Cerebellar cortex (tissue), 1 donor: Measurements from ENCODE around the gene TULP1.
"Not testable (repeated sequence)": the region's sequence is repeated elsewhere in the genome, so short reads cannot be mapped to it uniquely, and the experiment has no call there.

Experiments used
- DNase-seq: peaks from one replicate; pipeline ENCODE4 v3.0.0-alpha.2; 2015; ENCODE audit warnings: low spot score

TULP1 gene

GRCh38 chr6:35512740-35513139 is at the start of gene TULP1:
Gene TULP1, minus strand, starts transcription at chr6:35512896. Its CDS starts 38 bp downstream, at chr6:35512858.
- DNase-seq = no peak

GRCh38 chr6:35562060-35562459 is 49.4 kb upstream of the TULP1 start:
- no peak for DNase-seq

- no peak for DNase-seq
These were observed 48.4 kb upstream of the TULP1 start for GRCh38 chr6:35561113-35561512.

GRCh38 chr6:35558571-35558970 is 45.9 kb upstream of the TULP1 start:
- no peak for DNase-seq

GRCh38 chr6:35557239-35557638 is 44.5 kb upstream of the TULP1 start:
- no peak for DNase-seq

- no peak for DNase-seq
These were observed 42.1 kb upstream of the TULP1 start for GRCh38 chr6:35554811-35555210.

- no peak for DNase-seq
These were observed 40.6 kb upstream of the TULP1 start for GRCh38 chr6:35553315-35553714.

- DNase-seq = peak; percentile 16
These were observed 39.7 kb upstream of the TULP1 start for GRCh38 chr6:35552285-35552917.

GRCh38 chr6:35550437-35550836 is 37.7 kb upstream of the TULP1 start:
- no peak for DNase-seq

- DNase-seq = no peak
These were observed 35.0 kb upstream of the TULP1 start for GRCh38 chr6:35547676-35548075.

GRCh38 chr6:35544769-35545361 is 32.2 kb upstream of the TULP1 start:
- no peak for DNase-seq

- DNase-seq = no peak
These were observed 30.9 kb upstream of the TULP1 start for GRCh38 chr6:35543459-35544193.

GRCh38 chr6:35541836-35542235 is 29.1 kb upstream of the TULP1 start:
- no peak for DNase-seq

- no peak for DNase-seq
These were observed 26.5 kb upstream of the TULP1 start for GRCh38 chr6:35539223-35539622.

GRCh38 chr6:35535847-35536246 is 23.2 kb upstream of the TULP1 start:
- DNase-seq = not testable (repeated sequence)

- DNase-seq = no peak
These were observed 21.9 kb upstream of the TULP1 start for GRCh38 chr6:35534407-35535170.

GRCh38 chr6:35533981-35534380 is 21.3 kb upstream of the TULP1 start:
- no peak for DNase-seq

GRCh38 chr6:35532126-35532525 is 19.4 kb upstream of the TULP1 start:
- DNase-seq = no peak

GRCh38 chr6:35524380-35525020 is 11.8 kb upstream of the TULP1 start:
- DNase-seq = no peak

GRCh38 chr6:35522660-35523658 is 10.3 kb upstream of the TULP1 start:
- peak; percentile 50 for DNase-seq

GRCh38 chr6:35522151-35522550 is 9.5 kb upstream of the TULP1 start:
- DNase-seq = no peak
